Upper lobe of right lung (tissue), 1 donor: ENCODE results near the gene SERPINB5. TPM values are rescaled to one million over a fixed set of nuclear protein-coding genes. Genes with fewer than 3 reads are reported as not detected.
A peak's percentile ranks its signal among the peaks of the same experiment; 100 is the strongest.

Source experiments
- ATAC-seq: fragments of 200-7000 bp; cut with Tn5 transposase; one replicate; pipeline ENCODE4 v1.9.1; 2020; ENCODE audit warnings: mild to moderate bottlenecking, moderate library complexity
- DNase-seq: peaks from one replicate; pipeline ENCODE4 v3.0.0-alpha.2; 2020
- H3K27ac ChIP-seq: fragments of 200-600 bp; one replicate; pipeline ENCODE4 v1.8.0; 2022
- H3K27me3 ChIP-seq: fragments of 200-600 bp; one replicate; pipeline ENCODE4 v1.8.0; 2022; ENCODE audit warnings: mild to moderate bottlenecking
- H3K36me3 ChIP-seq: fragments of 200-600 bp; one replicate; pipeline ENCODE4 v1.8.0; 2022
- H3K4me1 ChIP-seq: fragments of 200-600 bp; one replicate; pipeline ENCODE4 v1.8.0; 2022
- H3K4me3 ChIP-seq: fragments of 200-600 bp; one replicate; pipeline ENCODE4 v1.8.0; 2022; ENCODE audit warnings: mild to moderate bottlenecking
- H3K9me3 ChIP-seq: fragments of 200-600 bp; one replicate; pipeline ENCODE4 v1.8.0; 2022
- intact Hi-C: fragments of 100-400 bp; cut with DNase I; formaldehyde crosslinking; loops from one replicate; pipeline ENCODE4 v1.11.0; 2022
- long read RNA-seq: library from polyadenylated mRNA; unstranded; transcript quantifications from one replicate; pipeline ENCODE4 v2.0.0, GENCODE V29; 2021
- total RNA-seq: library from RNA; stranded (reverse); fragmentation: NEBNext Ultra II Directional; extraction: Animal tissue kit (Norgen Biotek cat#: 25700); gene quantifications from one replicate; pipeline ENCODE4 v1.2.1, GENCODE V29; 2021
- TF ChIP-seq, protein P1 (sequence below): fragments of 200-600 bp; IDR thresholded peaks from one replicate; pipeline ENCODE4 v1.8.0; 2022; ENCODE audit warnings: antibody characterized with exemption
- donor health status: DM: no; HTN: yes; CAD: no; lungs with severe emphysema.

SERPINB5 gene
- 0.55 TPM for total RNA-seq
- long read RNA-seq, result 0 reads

DNA sequence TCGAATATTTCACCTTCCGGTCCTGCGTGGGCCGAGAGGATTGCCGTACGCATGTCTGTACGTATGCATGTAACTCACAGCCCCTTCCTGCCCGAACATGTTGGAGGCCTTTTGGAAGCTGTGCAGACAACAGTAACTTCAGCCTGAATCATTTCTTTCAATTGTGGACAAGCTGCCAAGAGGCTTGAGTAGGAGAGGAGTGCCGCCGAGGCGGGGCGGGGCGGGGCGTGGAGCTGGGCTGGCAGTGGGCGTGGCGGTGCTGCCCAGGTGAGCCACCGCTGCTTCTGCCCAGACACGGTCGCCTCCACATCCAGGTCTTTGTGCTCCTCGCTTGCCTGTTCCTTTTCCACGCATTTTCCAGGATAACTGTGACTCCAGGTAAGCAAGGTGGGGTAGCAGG lies at the start of gene SERPINB5:
Gene SERPINB5 (plus strand): TSS at position 291 of the 400 bp plus-strand sequence. CDS start 7,471 bp downstream, outside the sequence.
- TF ChIP-seq, protein P1, sequence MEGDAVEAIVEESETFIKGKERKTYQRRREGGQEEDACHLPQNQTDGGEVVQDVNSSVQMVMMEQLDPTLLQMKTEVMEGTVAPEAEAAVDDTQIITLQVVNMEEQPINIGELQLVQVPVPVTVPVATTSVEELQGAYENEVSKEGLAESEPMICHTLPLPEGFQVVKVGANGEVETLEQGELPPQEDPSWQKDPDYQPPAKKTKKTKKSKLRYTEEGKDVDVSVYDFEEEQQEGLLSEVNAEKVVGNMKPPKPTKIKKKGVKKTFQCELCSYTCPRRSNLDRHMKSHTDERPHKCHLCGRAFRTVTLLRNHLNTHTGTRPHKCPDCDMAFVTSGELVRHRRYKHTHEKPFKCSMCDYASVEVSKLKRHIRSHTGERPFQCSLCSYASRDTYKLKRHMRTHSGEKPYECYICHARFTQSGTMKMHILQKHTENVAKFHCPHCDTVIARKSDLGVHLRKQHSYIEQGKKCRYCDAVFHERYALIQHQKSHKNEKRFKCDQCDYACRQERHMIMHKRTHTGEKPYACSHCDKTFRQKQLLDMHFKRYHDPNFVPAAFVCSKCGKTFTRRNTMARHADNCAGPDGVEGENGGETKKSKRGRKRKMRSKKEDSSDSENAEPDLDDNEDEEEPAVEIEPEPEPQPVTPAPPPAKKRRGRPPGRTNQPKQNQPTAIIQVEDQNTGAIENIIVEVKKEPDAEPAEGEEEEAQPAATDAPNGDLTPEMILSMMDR, result no peak
- Histone ChIP-seq H3K9me3 (no peaks in the 10 kb centered on the region), H3K27me3 (no peaks in the 10 kb centered on the region), H3K4me3 (no peak within 1 kb of the TSS), H3K4me1 (no peaks in the 10 kb centered on the region), H3K36me3 (no peaks in the 10 kb centered on the region), H3K27ac (no peak within 1 kb of the TSS)
- intact Hi-C loops, result no loop called here
- DNase-seq (no peak), ATAC-seq (peak; percentile 47)

GRCh38 chr18:63427558-63427957 lies 49.2 kb upstream of the SERPINB5 start:
- ATAC-seq (peak; percentile 20), DNase-seq (no peak)
- no peaks in the 10 kb centered on the region for H3K36me3 ChIP-seq
- no peaks in the 10 kb centered on the region for H3K4me1 ChIP-seq
- TF ChIP-seq, protein P1, result no peak
- no peak overlapping the region for H3K4me3 ChIP-seq
- no peaks in the 10 kb centered on the region for H3K9me3 ChIP-seq
- no peak overlapping the region for H3K27ac ChIP-seq
- H3K27me3 ChIP-seq, result peaks cover 6% of the 10 kb centered on the region
- intact Hi-C loops, result no loop called here

DNA sequence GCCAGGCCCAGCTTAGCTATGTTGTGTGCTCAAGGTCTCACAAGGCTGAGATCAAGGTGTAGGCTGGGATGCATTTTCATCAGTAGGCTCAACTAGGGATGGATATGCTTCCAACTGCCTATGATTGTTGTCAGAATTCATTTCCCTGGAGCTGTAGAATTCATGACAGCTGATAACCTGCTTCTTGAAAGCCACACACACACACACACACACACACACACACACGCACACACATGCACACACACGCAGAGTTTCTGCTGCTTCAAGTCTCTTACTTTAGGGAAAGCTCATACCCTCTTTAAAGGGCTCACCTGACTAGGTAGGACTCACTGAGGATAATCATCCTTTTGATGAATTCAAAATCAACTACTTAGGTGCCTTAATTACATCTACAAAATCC lies 46.2 kb upstream of the SERPINB5 start:
- H3K4me3 ChIP-seq, result no peak overlapping the region
- ATAC-seq (no peak), DNase-seq (no peak)
- no peak overlapping the region for H3K27ac ChIP-seq
- no peaks in the 10 kb centered on the region for H3K4me1 ChIP-seq
- H3K27me3 ChIP-seq, result peaks cover 6% of the 10 kb centered on the region
- H3K9me3 ChIP-seq, result no peaks in the 10 kb centered on the region
- TF ChIP-seq, protein P1, result no peak
- intact Hi-C loops, result loop anchor here (10.0 kb wide), 1 partner anchor 296 kb away; no protein-coding TSS in a partner anchor
- H3K36me3 ChIP-seq, result no peaks in the 10 kb centered on the region

GRCh38 chr18:63431180-63431579 lies 45.6 kb upstream of the SERPINB5 start:
- Histone ChIP-seq H3K27ac (no peak overlapping the region), H3K36me3 (no peaks in the 10 kb centered on the region), H3K4me3 (no peak overlapping the region), H3K27me3 (peaks cover 6% of the 10 kb centered on the region), H3K4me1 (no peaks in the 10 kb centered on the region), H3K9me3 (no peaks in the 10 kb centered on the region)
- ATAC-seq, result no peak
- no peak for DNase-seq
- TF ChIP-seq, protein P1, result no peak
- intact Hi-C loops, result loop anchor here (10.0 kb wide), 1 partner anchor 296 kb away; no protein-coding TSS in a partner anchor

- Histone ChIP-seq H3K4me3 (no peak overlapping the region), H3K27me3 (peaks cover 6% of the 10 kb centered on the region), H3K27ac (no peak overlapping the region), H3K36me3 (no peaks in the 10 kb centered on the region), H3K4me1 (no peaks in the 10 kb centered on the region), H3K9me3 (no peaks in the 10 kb centered on the region)
- ATAC-seq (no peak), DNase-seq (no peak)
- intact Hi-C loops, result loop anchor here (10.0 kb wide), 1 partner anchor 299 kb away; no protein-coding TSS in a partner anchor
- TF ChIP-seq, protein P1, result no peak
Observed at GRCh38 chr18:63433334-63433866, 43.4 kb upstream of the SERPINB5 start.

DNA sequence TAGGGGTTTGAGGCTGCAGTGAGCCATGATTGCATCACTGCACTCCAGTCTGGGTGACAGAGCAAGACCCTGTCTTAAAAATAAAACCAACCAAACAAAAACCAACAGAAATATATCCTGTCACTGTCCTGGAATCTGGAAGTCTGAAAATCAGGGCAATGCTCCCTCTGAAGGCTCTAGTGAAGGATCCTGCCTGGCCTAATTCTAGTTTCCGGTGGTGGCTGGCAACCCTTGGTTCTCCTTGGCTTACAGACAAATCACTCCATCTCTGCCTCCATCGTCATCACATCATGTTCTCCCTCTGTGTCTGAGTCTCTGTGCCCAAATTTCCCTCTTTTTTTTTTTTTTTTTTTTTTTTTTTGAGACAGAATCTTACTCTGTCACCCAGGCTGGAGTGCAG lies 38.6 kb upstream of the SERPINB5 start:
- TF ChIP-seq, protein P1, result no peak
- Histone ChIP-seq H3K4me1 (no peaks in the 10 kb centered on the region), H3K36me3 (no peaks in the 10 kb centered on the region), H3K27ac (no peak overlapping the region), H3K27me3 (no peaks in the 10 kb centered on the region), H3K9me3 (no peaks in the 10 kb centered on the region), H3K4me3 (no peak overlapping the region)
- intact Hi-C loops, result loop anchor here (10.0 kb wide), 1 partner anchor 303 kb away; no protein-coding TSS in a partner anchor
- DNase-seq, result no peak
- ATAC-seq, result no peak
